Neural cell (in vitro differentiated cells): ENCODE measurements around the gene OR6K2. TPM values are rescaled to one million over a fixed set of nuclear protein-coding genes. Genes with fewer than 3 reads are reported as not detected.

Experiments used
- H2AFZ ChIP-seq: fragments of 200-600, 300-800 bp; sonication (generic), shearing (Covaris generic); 2 replicates; pipeline ENCODE4 v1.6.0; 2014; ENCODE audit warnings: low read depth, mild to moderate bottlenecking, antibody characterized with exemption, low read length, moderate library complexity
- H3F3A ChIP-seq: fragments of 200-600 bp; shearing (Covaris generic); 2 replicates; pipeline ENCODE4 v1.6.1; 2016; ENCODE audit warnings: mild to moderate bottlenecking, moderate library complexity, mixed read lengths, antibody characterized with exemption, low read length; ENCODE audit not compliant: insufficient read depth, poor library complexity, severe bottlenecking
- H3K27ac ChIP-seq: fragments of 200-600, 300-800 bp; sonication (generic), shearing (Covaris generic); 2 replicates; pipeline ENCODE4 v1.5.1; 2014; ENCODE audit warnings: mild to moderate bottlenecking, low read length, moderate library complexity
- H3K27me3 ChIP-seq: fragments of 300-800, 200-600 bp; sonication (generic), shearing (Covaris generic); 2 replicates; pipeline ENCODE4 v1.6.0; 2014; ENCODE audit warnings: mild to moderate bottlenecking, low read depth, low read length, moderate library complexity; ENCODE audit not compliant: insufficient read depth
- H3K36me3 ChIP-seq: fragments of 300-800, 200-600 bp; sonication (generic), shearing (Covaris generic); 2 replicates; pipeline ENCODE4 v1.5.1; 2014; ENCODE audit warnings: mild to moderate bottlenecking, antibody characterized with exemption, low read length, moderate library complexity; ENCODE audit not compliant: insufficient read depth
- H3K4me2 ChIP-seq: fragments of 300-800, 200-600 bp; sonication (generic), shearing (Covaris generic); 2 replicates; pipeline ENCODE4 v1.6.0; 2014; ENCODE audit warnings: mild to moderate bottlenecking, low read length
- H3K4me3 ChIP-seq: fragments of 300-800, 200-600 bp; sonication (generic), shearing (Covaris generic); 2 replicates; pipeline ENCODE4 v1.5.1; 2014; ENCODE audit warnings: mild to moderate bottlenecking, low read length, moderate library complexity
- H3K79me2 ChIP-seq: fragments of 200-600 bp; shearing (Covaris generic); replicated peaks from 2 replicates; pipeline ENCODE4 v1.6.0; 2014; ENCODE audit warnings: mild to moderate bottlenecking, low read length, moderate library complexity; ENCODE audit not compliant: insufficient read depth
- H3K9ac ChIP-seq: fragments of 300-800, 200-600 bp; sonication (generic), shearing (Covaris generic); 2 replicates; pipeline ENCODE4 v1.6.1; 2016; ENCODE audit warnings: mild to moderate bottlenecking, low read length, mixed read lengths
- H3K9me2 ChIP-seq: fragments of 200-600 bp; shearing (Covaris generic); 2 replicates; pipeline ENCODE4 v1.6.1; 2016; ENCODE audit warnings: mild to moderate bottlenecking, low read length, mixed read lengths; ENCODE audit not compliant: insufficient read depth
- H3K9me3 ChIP-seq: fragments of 200-600, 300-800 bp; sonication (generic), shearing (Covaris generic); 2 replicates; pipeline ENCODE4 v1.6.1; 2016; ENCODE audit warnings: mild to moderate bottlenecking, mixed run types, low read length, moderate library complexity, mixed read lengths
- H4K20me1 ChIP-seq: fragments of 200-600 bp; shearing (Covaris generic); 2 replicates; pipeline ENCODE4 v1.6.1; 2016; ENCODE audit warnings: mild to moderate bottlenecking, mixed run types; ENCODE audit not compliant: insufficient read depth
- CTCF ChIP-seq: fragments of 450-650 bp; IDR thresholded peaks from 2 replicates; pipeline ENCODE4 v1.5.1; 2014; ENCODE audit warnings: antibody characterized with exemption, mild to moderate bottlenecking, moderate library complexity; ENCODE audit not compliant: poor library complexity, severe bottlenecking
- EP300 ChIP-seq: fragments of 450-650 bp; conservative IDR thresholded peaks from 2 replicates; pipeline ENCODE4 v1.6.1; 2014; ENCODE audit warnings: antibody characterized with exemption, mild to moderate bottlenecking, moderate library complexity; ENCODE audit not compliant: poor library complexity, severe bottlenecking
- EZH2 ChIP-seq: fragments of 200-600, 300-800 bp; shearing (Covaris generic), sonication (generic); IDR thresholded peaks from 2 replicates; pipeline ENCODE4 v1.6.1; 2014; ENCODE audit warnings: antibody characterized with exemption, low read length, borderline replicate concordance, mild to moderate bottlenecking; ENCODE audit not compliant: insufficient read depth, poor library complexity, severe bottlenecking
- MXI1 ChIP-seq: fragments of 450-650 bp; conservative IDR thresholded peaks from 2 replicates; pipeline ENCODE4 v1.6.1; 2014; ENCODE audit warnings: antibody characterized with exemption, mild to moderate bottlenecking; ENCODE audit not compliant: poor library complexity, severe bottlenecking
- POLR2AphosphoS5 ChIP-seq: IDR thresholded peaks from 2 replicates; pipeline ENCODE4 v1.6.1; 2012
- RAD21 ChIP-seq: fragments of 450-650 bp; conservative IDR thresholded peaks from 2 replicates; pipeline ENCODE4 v1.6.1; 2014; ENCODE audit warnings: antibody characterized with exemption, mild to moderate bottlenecking, moderate library complexity
- REST ChIP-seq: IDR thresholded peaks from 2 replicates; pipeline ENCODE4 v1.6.1; 2012; ENCODE audit warnings: borderline replicate concordance
- SMC3 ChIP-seq: fragments of 450-650 bp; conservative IDR thresholded peaks from 2 replicates; pipeline ENCODE4 v1.6.1; 2014; ENCODE audit warnings: antibody characterized with exemption, mild to moderate bottlenecking, moderate library complexity; ENCODE audit not compliant: poor library complexity
- TAF1 ChIP-seq: IDR thresholded peaks from 2 replicates; pipeline ENCODE4 v1.6.1; 2012; ENCODE audit warnings: low read depth
- polyA plus RNA-seq: library from polyadenylated mRNA; depleted of rRNA; stranded (reverse); fragments of >200 nt; gene quantifications from 2 replicates; pipeline ENCODE4 v1.2.3, GENCODE V29; 2014

Gene OR6K2
- polyA plus RNA-seq, 1 donor from 2014 or later: not detected

GRCh38 chr1:158717344-158717743 lies 16.9 kb upstream of the OR6K2 start:
- H3K27ac ChIP-seq: no peak overlapping the region
- no peak overlapping the region for H3K4me3 ChIP-seq
- no peaks in the 10 kb centered on the region for H4K20me1 ChIP-seq
- no peak overlapping the region for H3K4me2 ChIP-seq
- no peaks in the 10 kb centered on the region for H3K9me2 ChIP-seq
- no peaks in the 10 kb centered on the region for H3F3A ChIP-seq
- H3K9ac ChIP-seq: no peak overlapping the region
- no peaks in the 10 kb centered on the region for H3K9me3 ChIP-seq
- no peaks in the 10 kb centered on the region for H3K36me3 ChIP-seq
- no peaks in the 10 kb centered on the region for H3K27me3 ChIP-seq
- TF ChIP-seq CTCF: no peak
- TF ChIP-seq TAF1: no peak
- TF ChIP-seq EZH2: no peak
- H3K79me2 ChIP-seq: no peaks in the 10 kb centered on the region
- H2AFZ ChIP-seq: no peak overlapping the region

GRCh38 chr1:158716335-158716734 lies 15.9 kb upstream of the OR6K2 start:
- no peaks in the 10 kb centered on the region for H3K27me3 ChIP-seq
- TF ChIP-seq EP300: no peak
- TF ChIP-seq TAF1: no peak
- no peak for TF ChIP-seq RAD21
- TF ChIP-seq REST: no peak
- no peak overlapping the region for H3K4me3 ChIP-seq
- H3K79me2 ChIP-seq: no peaks in the 10 kb centered on the region
- no peak overlapping the region for H2AFZ ChIP-seq
- no peaks in the 10 kb centered on the region for H4K20me1 ChIP-seq
- H3F3A ChIP-seq: no peaks in the 10 kb centered on the region
- no peaks in the 10 kb centered on the region for H3K9me2 ChIP-seq
- H3K9me3 ChIP-seq: no peaks in the 10 kb centered on the region
- H3K27ac ChIP-seq: no peak overlapping the region
- no peak overlapping the region for H3K9ac ChIP-seq
- no peaks in the 10 kb centered on the region for H3K36me3 ChIP-seq
- H3K4me2 ChIP-seq: no peak overlapping the region

GRCh38 chr1:158714754-158715153 lies 14.3 kb upstream of the OR6K2 start:
- Histone ChIP-seq H3K9me2 (no peaks in the 10 kb centered on the region), H3K4me3 (no peak overlapping the region), H3K9ac (no peak overlapping the region), H3K9me3 (no peaks in the 10 kb centered on the region), H3K79me2 (no peaks in the 10 kb centered on the region), H3K27ac (no peak overlapping the region), H3F3A (no peaks in the 10 kb centered on the region), H3K36me3 (no peaks in the 10 kb centered on the region), H3K27me3 (no peaks in the 10 kb centered on the region), H4K20me1 (no peaks in the 10 kb centered on the region), H2AFZ (no peak overlapping the region), H3K4me2 (no peak overlapping the region)
- no peak for TF ChIP-seq SMC3
- TF ChIP-seq RAD21: no peak
- no peak for TF ChIP-seq REST
- TF ChIP-seq MXI1: no peak
- no peak for TF ChIP-seq CTCF
- TF ChIP-seq EP300: no peak
- TF ChIP-seq TAF1: no peak
- no peak for TF ChIP-seq EZH2
- TF ChIP-seq POLR2AphosphoS5: no peak
